Activated naive CD4-positive, alpha-beta T cell treated with anti-CD3 and anti-CD28 coated beads for 36 hours (primary cell): ENCODE data around the gene NRP1. TPM values are rescaled to one million over a fixed set of nuclear protein-coding genes. Genes with fewer than 3 reads are reported as not detected.

Experiments used
- CTCF ChIA-PET: fragments of 350-600 bp; sonication (Branson Sonifier 250); formaldehyde crosslinking; loops from one replicate; lab custom pipeline; 2021; ENCODE audit warnings: antibody characterized with exemption; lab: Charles Lee
- DNase-seq: peaks from one replicate; pipeline ENCODE4 v3.0.0-alpha.2; 2020
- H3K27ac Mint-ChIP-seq: one replicate; pipeline ENCODE4 v1.8.0; 2021; ENCODE audit warnings: mild to moderate bottlenecking, mixed read lengths
- H3K27me3 Mint-ChIP-seq: one replicate; pipeline ENCODE4 v1.8.0; 2021; ENCODE audit warnings: low read depth, mixed read lengths
- H3K36me3 Mint-ChIP-seq: one replicate; pipeline ENCODE4 v1.8.0; 2021; ENCODE audit warnings: low read depth, mixed read lengths
- H3K4me1 Mint-ChIP-seq: one replicate; pipeline ENCODE4 v1.8.0; 2021; ENCODE audit warnings: low read depth, mixed read lengths
- H3K4me3 Mint-ChIP-seq: one replicate; pipeline ENCODE4 v1.8.0; 2021; ENCODE audit warnings: mild to moderate bottlenecking, moderate library complexity, mixed read lengths
- H3K9me3 Mint-ChIP-seq: one replicate; pipeline ENCODE4 v1.8.0; 2021; ENCODE audit warnings: mixed read lengths
- intact Hi-C: fragments of 100-400 bp; cut with micrococcal nuclease; formaldehyde crosslinking; loops from one replicate; pipeline ENCODE4 v1.15.1; 2023
- total RNA-seq, 2 experiments: library from RNA; stranded (reverse); gene quantifications; one replicate each; pipeline ENCODE4 v1.2.3, GENCODE V29; 2021

Gene NRP1
- total RNA-seq, 2 experiments from 2014 or later, result 0.10 TPM; not detected in 1

- H3K4me3 Mint-ChIP-seq, result no peak overlapping the region
- no peaks in the 10 kb centered on the region for H3K9me3 Mint-ChIP-seq
- H3K27me3 Mint-ChIP-seq, result no peaks in the 10 kb centered on the region
- intact Hi-C loops, result loop anchor here (5.0 kb wide), 1 partner anchor 157 kb away; no protein-coding TSS in a partner anchor
- H3K36me3 Mint-ChIP-seq, result no peaks in the 10 kb centered on the region
- CTCF ChIA-PET, result no interaction called here
- no peak overlapping the region for H3K27ac Mint-ChIP-seq
- no peak for DNase-seq
- H3K4me1 Mint-ChIP-seq, result peaks cover 20% of the 10 kb centered on the region
Measured at GRCh38 chr10:33209802-33210201, 124.7 kb downstream of the NRP1 start.

- DNase-seq, result no peak
Measured at GRCh38 chr10:33208166-33208565, 126.3 kb downstream of the NRP1 start.

GRCh38 chr10:33204031-33204430 lies 130.4 kb downstream of the NRP1 start:
- CTCF ChIA-PET, result interaction anchor here (1.4 kb wide), 1 partner anchor 11 kb away, joined by 8 read pairs; no protein-coding TSS in a partner anchor
- intact Hi-C loops, result no loop called here
- DNase-seq, result no peak
- H3K4me1 Mint-ChIP-seq, result no peaks in the 10 kb centered on the region
- H3K27me3 Mint-ChIP-seq, result no peaks in the 10 kb centered on the region
- no peaks in the 10 kb centered on the region for H3K36me3 Mint-ChIP-seq
- H3K9me3 Mint-ChIP-seq, result no peaks in the 10 kb centered on the region
- H3K4me3 Mint-ChIP-seq, result no peak overlapping the region
- H3K27ac Mint-ChIP-seq, result no peak overlapping the region

More at GRCh38 chr10:33208166-33208565, 126.3 kb downstream of the NRP1 start:
- peaks cover 10% of the 10 kb centered on the region for H3K4me1 Mint-ChIP-seq
- no peaks in the 10 kb centered on the region for H3K36me3 Mint-ChIP-seq
- H3K27ac Mint-ChIP-seq, result no peak overlapping the region
- no peak overlapping the region for H3K4me3 Mint-ChIP-seq
- no peaks in the 10 kb centered on the region for H3K27me3 Mint-ChIP-seq
- H3K9me3 Mint-ChIP-seq, result no peaks in the 10 kb centered on the region
- CTCF ChIA-PET, result interaction anchor here (0.9 kb wide), 1 partner anchor 80 kb away, joined by 3 read pairs; no protein-coding TSS in a partner anchor
- intact Hi-C loops, result no loop called here

- Mint-ChIP-seq H3K36me3 (no peaks in the 10 kb centered on the region), H3K4me1 (no peaks in the 10 kb centered on the region), H3K27me3 (no peaks in the 10 kb centered on the region), H3K9me3 (no peaks in the 10 kb centered on the region), H3K4me3 (no peak overlapping the region), H3K27ac (no peak overlapping the region)
- CTCF ChIA-PET, result interaction anchor here (1.3 kb wide), 1 partner anchor 9 kb away, joined by 6 read pairs; no protein-coding TSS in a partner anchor
- intact Hi-C loops, result no loop called here
- DNase-seq, result no peak
Measured at GRCh38 chr10:33201971-33202370, 132.5 kb downstream of the NRP1 start.

- no peaks in the 10 kb centered on the region for H3K36me3 Mint-ChIP-seq
- H3K27ac Mint-ChIP-seq, result no peak overlapping the region
- intact Hi-C loops, result no loop called here
- H3K27me3 Mint-ChIP-seq, result no peaks in the 10 kb centered on the region
- CTCF ChIA-PET, result interaction anchor here (1.3 kb wide), 1 partner anchor 8 kb away, joined by 6 read pairs; no protein-coding TSS in a partner anchor
- no peaks in the 10 kb centered on the region for H3K4me1 Mint-ChIP-seq
- H3K9me3 Mint-ChIP-seq, result no peaks in the 10 kb centered on the region
- DNase-seq, result no peak
- no peak overlapping the region for H3K4me3 Mint-ChIP-seq
Measured at GRCh38 chr10:33201056-33201780, 133.2 kb downstream of the NRP1 start.

- CTCF ChIA-PET, result no interaction called here
- intact Hi-C loops, result no loop called here
Measured at GRCh38 chr10:33199731-33200232, 134.7 kb downstream of the NRP1 start.

GRCh38 chr10:33198610-33199009 lies 135.9 kb downstream of the NRP1 start:
- no peaks in the 10 kb centered on the region for H3K36me3 Mint-ChIP-seq
- H3K9me3 Mint-ChIP-seq, result no peaks in the 10 kb centered on the region
- no peaks in the 10 kb centered on the region for H3K4me1 Mint-ChIP-seq
- intact Hi-C loops, result no loop called here
- CTCF ChIA-PET, result interaction anchor here (1.2 kb wide), 1 partner anchor 1439 kb away, joined by 3 read pairs; no protein-coding TSS in a partner anchor
- H3K27me3 Mint-ChIP-seq, result peaks cover 2% of the 10 kb centered on the region
- H3K27ac Mint-ChIP-seq, result no peak overlapping the region
- no peak overlapping the region for H3K4me3 Mint-ChIP-seq
- DNase-seq, result no peak

More at GRCh38 chr10:33199731-33200232, 134.7 kb downstream of the NRP1 start:
- no peak for DNase-seq
- Mint-ChIP-seq H3K4me1 (no peaks in the 10 kb centered on the region), H3K27ac (no peak overlapping the region), H3K4me3 (no peak overlapping the region), H3K27me3 (no peaks in the 10 kb centered on the region), H3K36me3 (no peaks in the 10 kb centered on the region), H3K9me3 (no peaks in the 10 kb centered on the region)

- no peaks in the 10 kb centered on the region for H3K9me3 Mint-ChIP-seq
- peaks cover 4% of the 10 kb centered on the region for H3K27me3 Mint-ChIP-seq
- no peaks in the 10 kb centered on the region for H3K4me1 Mint-ChIP-seq
- DNase-seq, result no peak
- no peak overlapping the region for H3K4me3 Mint-ChIP-seq
- no peaks in the 10 kb centered on the region for H3K36me3 Mint-ChIP-seq
- CTCF ChIA-PET, result no interaction called here
- no peak overlapping the region for H3K27ac Mint-ChIP-seq
- intact Hi-C loops, result no loop called here
Measured at GRCh38 chr10:33196710-33197491, 137.6 kb downstream of the NRP1 start.

- Mint-ChIP-seq H3K9me3 (no peaks in the 10 kb centered on the region), H3K27me3 (peaks cover 4% of the 10 kb centered on the region), H3K27ac (no peak overlapping the region), H3K4me1 (no peaks in the 10 kb centered on the region), H3K36me3 (no peaks in the 10 kb centered on the region), H3K4me3 (no peak overlapping the region)
- no peak for DNase-seq
- CTCF ChIA-PET, result no interaction called here
- intact Hi-C loops, result no loop called here
Measured at GRCh38 chr10:33196377-33196706, 138.1 kb downstream of the NRP1 start.

- Mint-ChIP-seq H3K27me3 (peaks cover 4% of the 10 kb centered on the region), H3K4me3 (no peak overlapping the region), H3K36me3 (no peaks in the 10 kb centered on the region), H3K4me1 (no peaks in the 10 kb centered on the region), H3K9me3 (no peaks in the 10 kb centered on the region), H3K27ac (no peak overlapping the region)
- CTCF ChIA-PET, result no interaction called here
- DNase-seq, result no peak
- intact Hi-C loops, result no loop called here
Measured at GRCh38 chr10:33195608-33196376, 138.7 kb downstream of the NRP1 start.

- DNase-seq, result no peak
- Mint-ChIP-seq H3K4me3 (no peak overlapping the region), H3K4me1 (no peaks in the 10 kb centered on the region), H3K36me3 (no peaks in the 10 kb centered on the region), H3K27me3 (peaks cover 4% of the 10 kb centered on the region), H3K9me3 (no peaks in the 10 kb centered on the region), H3K27ac (no peak overlapping the region)
- intact Hi-C loops, result loop anchor here (1.0 kb wide), 3 partner anchors 71 to 1444 kb away; no protein-coding TSS in a partner anchor
- CTCF ChIA-PET, result interaction anchor here (0.7 to 2.0 kb wide), 33 partner anchors 8 to 1444 kb away, joined by 3 to 23 read pairs (median 4); partner anchors contain the start of gene NRP1
Measured at GRCh38 chr10:33193701-33194521, 140.6 kb downstream of the NRP1 start.
